WERI-Rb-1 (cell line): ENCODE measurements around the gene TES.

Source experiments
- DNase-seq: peaks from one replicate; pipeline ENCODE4 v3.0.0-alpha.2; 2020
- H3K27ac ChIP-seq: fragments of 250-450 bp; sonication (Bioruptor Pico); 2 replicates; pipeline ENCODE4 v1.5.1; 2020; ENCODE audit warnings: mild to moderate bottlenecking, moderate library complexity
- H3K27me3 ChIP-seq: fragments of 250-450 bp; sonication (Bioruptor Pico); 2 replicates; pipeline ENCODE4 v1.5.1; 2021; ENCODE audit warnings: mild to moderate bottlenecking, low read depth, moderate library complexity; ENCODE audit not compliant: insufficient read depth, severe bottlenecking
- H3K36me3 ChIP-seq: fragments of 250-450 bp; sonication (Bioruptor Pico); 2 replicates; pipeline ENCODE4 v1.5.1; 2020; ENCODE audit warnings: mild to moderate bottlenecking, moderate library complexity
- H3K4me3 ChIP-seq: 2 replicates; pipeline ENCODE4 v1.5.1; 2011; ENCODE audit warnings: low read depth, mild to moderate bottlenecking, control low read depth, low read length
- H3K9me3 ChIP-seq: fragments of 250-450 bp; sonication (Bioruptor Pico); 2 replicates; pipeline ENCODE4 v1.5.1; 2021; ENCODE audit warnings: mild to moderate bottlenecking, moderate library complexity; ENCODE audit not compliant: severe bottlenecking
- TF ChIP-seq, protein P1 (sequence below): IDR thresholded peaks from 2 replicates; pipeline ENCODE4 v1.5.1; 2011; ENCODE audit warnings: low read depth, mild to moderate bottlenecking, control low read depth, inconsistent platforms, low read length

Gene TES

DNA sequence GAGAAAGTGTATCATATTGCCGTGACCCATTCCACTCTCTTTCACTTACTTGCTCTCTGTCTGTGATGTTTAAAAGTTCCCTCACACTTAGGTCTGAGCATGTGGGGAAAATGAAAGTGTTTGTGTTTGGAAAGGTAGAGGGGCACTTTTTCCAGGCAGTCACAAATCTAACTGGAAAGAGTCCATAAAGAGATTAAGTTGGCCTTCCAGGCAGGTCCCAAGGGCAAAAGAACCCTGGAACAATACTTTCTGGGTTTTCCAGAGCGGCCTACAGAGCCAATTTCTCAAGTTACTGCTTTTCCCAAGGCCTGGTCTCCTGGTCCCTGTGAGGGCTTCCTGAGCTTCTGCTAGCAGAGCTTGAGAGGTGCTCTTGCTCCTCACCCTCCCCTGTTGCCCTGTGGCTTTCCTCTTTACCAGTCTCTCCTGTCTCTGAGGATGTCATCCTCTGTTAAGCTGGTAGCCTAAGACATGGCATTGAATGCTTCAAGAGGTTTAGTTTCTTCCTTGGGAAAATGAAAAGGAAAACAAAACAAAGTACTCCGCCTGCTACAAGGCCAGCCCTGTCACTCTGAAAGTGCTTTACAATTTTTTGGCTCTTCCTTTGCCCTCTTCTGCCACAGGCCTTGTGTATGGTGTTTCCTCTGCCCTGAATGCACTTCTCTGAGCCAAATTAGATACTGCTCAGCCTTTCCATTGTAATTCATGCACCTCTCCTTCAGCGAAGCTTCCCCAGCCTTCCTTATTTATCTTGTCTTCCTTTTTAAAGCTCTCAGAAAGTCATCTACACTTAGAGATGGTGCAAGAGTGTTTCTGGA lies 20.1 kb downstream of the TES start:
- TF ChIP-seq, protein P1, sequence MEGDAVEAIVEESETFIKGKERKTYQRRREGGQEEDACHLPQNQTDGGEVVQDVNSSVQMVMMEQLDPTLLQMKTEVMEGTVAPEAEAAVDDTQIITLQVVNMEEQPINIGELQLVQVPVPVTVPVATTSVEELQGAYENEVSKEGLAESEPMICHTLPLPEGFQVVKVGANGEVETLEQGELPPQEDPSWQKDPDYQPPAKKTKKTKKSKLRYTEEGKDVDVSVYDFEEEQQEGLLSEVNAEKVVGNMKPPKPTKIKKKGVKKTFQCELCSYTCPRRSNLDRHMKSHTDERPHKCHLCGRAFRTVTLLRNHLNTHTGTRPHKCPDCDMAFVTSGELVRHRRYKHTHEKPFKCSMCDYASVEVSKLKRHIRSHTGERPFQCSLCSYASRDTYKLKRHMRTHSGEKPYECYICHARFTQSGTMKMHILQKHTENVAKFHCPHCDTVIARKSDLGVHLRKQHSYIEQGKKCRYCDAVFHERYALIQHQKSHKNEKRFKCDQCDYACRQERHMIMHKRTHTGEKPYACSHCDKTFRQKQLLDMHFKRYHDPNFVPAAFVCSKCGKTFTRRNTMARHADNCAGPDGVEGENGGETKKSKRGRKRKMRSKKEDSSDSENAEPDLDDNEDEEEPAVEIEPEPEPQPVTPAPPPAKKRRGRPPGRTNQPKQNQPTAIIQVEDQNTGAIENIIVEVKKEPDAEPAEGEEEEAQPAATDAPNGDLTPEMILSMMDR: no peak
- Histone ChIP-seq H3K4me3 (no peak overlapping the region), H3K36me3 (no peaks in the 10 kb centered on the region), H3K9me3 (no peaks in the 10 kb centered on the region), H3K27ac (no peak overlapping the region), H3K27me3 (no peaks in the 10 kb centered on the region)
- DNase-seq: no peak

DNA sequence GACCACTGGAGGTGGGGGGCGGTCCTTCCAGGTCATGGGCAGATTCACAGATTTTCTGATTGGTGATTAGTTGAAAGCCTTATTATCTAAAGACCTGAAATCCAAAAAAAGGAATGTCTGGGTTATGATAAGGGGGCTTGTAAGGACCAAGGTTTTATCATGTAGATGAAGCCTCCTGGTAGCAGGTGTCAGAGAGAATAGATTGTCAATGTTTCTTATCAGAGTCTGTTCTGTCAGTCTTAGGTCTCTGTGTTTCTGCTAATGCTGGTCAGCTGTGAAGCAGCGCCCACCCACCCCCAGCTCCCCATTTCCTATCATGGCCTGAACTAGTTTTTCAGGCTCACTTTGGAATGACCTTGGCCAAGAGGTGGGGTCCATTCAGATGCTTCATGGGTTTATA lies 21.2 kb downstream of the TES start:
- no peaks in the 10 kb centered on the region for H3K36me3 ChIP-seq
- H3K4me3 ChIP-seq: no peak overlapping the region
- DNase-seq: no peak
- no peaks in the 10 kb centered on the region for H3K27me3 ChIP-seq
- H3K9me3 ChIP-seq: no peaks in the 10 kb centered on the region
- TF ChIP-seq, protein P1: no peak
- no peak overlapping the region for H3K27ac ChIP-seq

DNA sequence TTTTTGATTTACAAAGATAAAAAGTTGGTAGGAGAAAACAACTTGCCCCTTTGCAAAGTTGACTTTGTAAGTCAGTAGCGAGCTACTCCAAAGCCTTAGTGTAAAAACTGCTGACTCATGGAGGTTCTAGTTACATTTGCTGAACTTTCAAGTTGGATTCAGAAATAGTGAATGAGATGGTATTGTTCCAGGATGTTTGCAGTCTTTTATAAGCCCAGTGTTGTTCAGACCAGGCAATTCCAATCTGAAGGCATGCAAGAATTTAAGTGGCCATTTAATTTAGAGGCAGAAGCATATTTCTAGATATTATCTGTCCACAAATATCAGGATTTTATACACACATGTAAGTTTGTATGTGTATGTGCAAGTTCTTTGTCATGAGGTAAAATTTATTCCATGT lies 21.6 kb downstream of the TES start:
- H3K4me3 ChIP-seq: no peak overlapping the region
- TF ChIP-seq, protein P1: no peak
- H3K9me3 ChIP-seq: no peaks in the 10 kb centered on the region
- H3K27ac ChIP-seq: no peak overlapping the region
- H3K36me3 ChIP-seq: no peaks in the 10 kb centered on the region
- no peak for DNase-seq
- no peaks in the 10 kb centered on the region for H3K27me3 ChIP-seq

DNA sequence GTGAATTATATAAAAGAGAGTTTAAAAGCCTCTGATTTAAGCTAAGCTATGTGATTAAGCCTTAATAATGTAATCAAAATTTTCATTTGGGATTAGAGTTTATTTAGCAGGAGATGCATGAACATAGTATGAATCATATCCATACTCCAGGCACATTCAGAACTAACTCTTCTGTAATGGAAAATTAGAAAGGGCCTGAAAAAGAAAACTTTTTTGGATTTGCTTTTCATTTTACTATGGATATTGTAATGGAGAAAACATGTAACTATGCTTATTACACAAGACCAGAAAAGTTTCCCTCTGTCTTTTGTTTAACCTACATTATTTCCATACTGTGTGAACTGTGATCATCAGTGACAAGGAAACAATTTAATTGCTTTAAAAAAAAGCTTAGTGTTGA lies 22.0 kb downstream of the TES start:
- no peak overlapping the region for H3K27ac ChIP-seq
- no peak overlapping the region for H3K4me3 ChIP-seq
- H3K27me3 ChIP-seq: no peaks in the 10 kb centered on the region
- TF ChIP-seq, protein P1: no peak
- no peak for DNase-seq
- H3K9me3 ChIP-seq: no peaks in the 10 kb centered on the region
- H3K36me3 ChIP-seq: no peaks in the 10 kb centered on the region

DNA sequence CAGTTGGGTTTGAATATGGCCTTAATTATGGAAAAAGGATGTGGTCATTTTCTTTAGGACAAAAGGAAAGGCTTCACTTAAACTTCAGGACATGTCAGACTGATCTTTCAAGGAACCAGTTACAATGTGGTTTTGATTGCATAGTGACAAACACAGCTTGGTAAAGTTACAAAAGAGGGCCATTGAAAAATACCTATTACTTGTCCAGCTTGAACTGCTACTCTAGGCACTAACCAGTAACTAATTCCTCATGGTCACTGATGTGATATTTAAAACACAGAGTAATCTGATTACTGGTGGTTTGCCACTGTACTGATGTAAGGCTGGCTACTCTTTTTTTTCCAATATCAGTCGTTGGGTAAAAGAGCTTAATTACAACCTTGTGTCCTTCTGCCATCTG lies 22.6 kb downstream of the TES start:
- no peaks in the 10 kb centered on the region for H3K27me3 ChIP-seq
- H3K27ac ChIP-seq: no peak overlapping the region
- H3K36me3 ChIP-seq: no peaks in the 10 kb centered on the region
- H3K9me3 ChIP-seq: no peaks in the 10 kb centered on the region
- TF ChIP-seq, protein P1: no peak
- H3K4me3 ChIP-seq: no peak overlapping the region
- DNase-seq: no peak
